Erythroblast (primary cell): ENCODE results near the gene ANO9.

Source experiments
- GATA1 ChIP-seq: IDR thresholded peaks from 2 replicates; pipeline ENCODE4 v1.6.1; 2011; ENCODE audit warnings: low read depth, mild to moderate bottlenecking, control low read depth, low read length, moderate library complexity
- POLR2A ChIP-seq: IDR thresholded peaks from 2 replicates; pipeline ENCODE4 v1.6.1; 2011; ENCODE audit warnings: mild to moderate bottlenecking, low read length

- no peak for TF ChIP-seq POLR2A
- no peak for TF ChIP-seq GATA1
These were observed 35.4 kb upstream of the ANO9 start for GRCh38 chr11:477052-477715.
